Putamen (tissue), 1 donor: ENCODE data around the gene GSTM5.
A peak's percentile ranks its signal among the peaks of the same experiment; 100 is the strongest.
"Not testable (repeated sequence)": the region's sequence is repeated elsewhere in the genome, so short reads cannot be mapped to it uniquely, and the experiment has no call there.

Source experiments
- DNase-seq: peaks from one replicate; pipeline ENCODE4 v3.0.0-alpha.2; 2016; ENCODE audit warnings: low spot score

Gene GSTM5

DNA sequence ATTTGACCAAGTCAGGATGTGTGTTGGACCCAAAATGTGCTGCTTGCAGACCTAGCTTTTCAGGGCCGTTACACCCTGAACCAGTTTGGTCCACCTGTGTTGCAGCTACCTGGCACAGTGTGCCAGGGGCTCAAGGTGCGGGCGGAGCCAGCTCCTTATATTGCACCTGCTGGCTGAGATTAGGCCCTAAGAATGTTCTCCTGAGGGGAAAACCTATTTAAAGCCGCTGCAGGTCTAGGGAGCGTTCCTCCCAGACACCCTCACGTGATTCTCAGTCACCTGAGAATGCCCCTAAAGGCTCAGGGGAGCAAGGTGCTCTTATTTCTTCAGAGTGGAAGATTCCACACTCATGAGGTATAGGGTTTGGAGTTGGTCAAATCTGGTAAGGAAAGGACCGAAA is 16.8 kb downstream of the GSTM5 start:
- DNase-seq, result no peak

DNA sequence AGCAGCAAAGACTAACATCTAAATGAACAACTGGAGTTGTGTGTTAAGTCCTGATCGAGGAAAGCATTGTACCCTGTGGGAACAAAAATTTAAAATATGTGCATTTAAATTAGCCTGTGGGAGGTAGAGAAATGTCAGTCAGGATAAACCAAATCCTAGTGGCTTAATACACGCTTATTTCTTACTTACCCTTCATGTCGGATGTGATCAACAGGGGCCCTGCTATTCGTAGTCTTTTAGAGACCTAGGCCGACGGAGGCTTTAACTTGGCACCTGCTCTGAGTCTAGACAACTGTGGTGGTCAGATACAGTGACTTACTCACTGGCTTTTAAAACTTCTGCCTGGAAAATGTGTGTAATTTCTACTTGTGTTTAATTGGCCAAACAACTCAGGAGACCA is 18.6 kb downstream of the GSTM5 start:
- peak; percentile 43 for DNase-seq

DNA sequence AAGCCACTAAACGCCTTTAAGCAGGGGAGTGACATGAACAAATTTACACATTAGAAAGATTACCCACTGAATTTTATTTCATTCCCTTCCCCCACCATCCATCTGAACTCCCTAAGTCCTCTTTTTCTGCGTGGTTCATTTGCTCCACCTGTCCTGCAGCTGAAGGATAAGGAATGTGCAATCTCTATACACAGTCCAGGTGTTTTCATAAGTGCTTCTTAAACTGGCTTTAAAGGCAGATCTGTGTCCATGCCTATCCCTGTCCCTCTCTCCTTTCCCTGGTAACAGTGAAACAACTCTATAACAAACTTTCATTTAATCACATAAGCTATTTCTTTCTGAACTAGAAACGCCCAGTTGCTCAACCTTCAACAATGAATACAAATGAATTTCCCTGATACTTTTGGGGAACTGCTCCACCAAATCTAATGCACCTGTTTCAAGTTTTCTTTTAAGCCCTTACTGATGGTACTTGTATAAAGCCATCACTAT is 20.4 kb downstream of the GSTM5 start:
- no peak for DNase-seq

DNA sequence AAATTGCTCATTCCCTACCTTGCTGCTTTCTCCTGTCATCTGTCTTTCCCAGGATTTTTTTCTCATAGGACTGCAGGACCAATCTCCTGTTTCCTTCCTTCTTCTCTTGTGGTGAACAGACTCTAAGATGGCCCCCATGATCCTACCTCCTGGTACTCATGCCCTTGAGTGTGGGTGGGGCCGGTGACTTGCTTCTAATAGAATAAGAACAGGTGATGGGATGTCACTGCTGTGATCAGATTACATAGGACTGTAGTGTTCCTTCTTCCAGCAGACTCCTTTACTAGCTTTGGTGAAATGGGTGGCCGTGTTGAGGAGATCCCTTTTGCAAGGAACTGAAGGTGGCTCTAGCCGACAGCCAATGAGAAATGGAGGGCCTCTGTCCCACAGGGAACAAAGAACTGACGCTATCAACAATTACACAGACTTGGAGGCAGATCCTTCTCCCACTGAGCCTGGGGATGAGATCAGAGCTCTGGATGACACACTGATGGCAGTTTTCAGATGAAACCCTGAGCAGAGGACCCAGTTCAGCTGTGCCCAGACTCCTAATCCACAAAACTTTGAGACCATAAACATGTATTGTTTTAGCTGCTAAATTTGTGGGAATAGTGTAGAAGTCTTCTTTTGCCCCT is 21.3 kb downstream of the GSTM5 start:
- DNase-seq, result no peak

DNA sequence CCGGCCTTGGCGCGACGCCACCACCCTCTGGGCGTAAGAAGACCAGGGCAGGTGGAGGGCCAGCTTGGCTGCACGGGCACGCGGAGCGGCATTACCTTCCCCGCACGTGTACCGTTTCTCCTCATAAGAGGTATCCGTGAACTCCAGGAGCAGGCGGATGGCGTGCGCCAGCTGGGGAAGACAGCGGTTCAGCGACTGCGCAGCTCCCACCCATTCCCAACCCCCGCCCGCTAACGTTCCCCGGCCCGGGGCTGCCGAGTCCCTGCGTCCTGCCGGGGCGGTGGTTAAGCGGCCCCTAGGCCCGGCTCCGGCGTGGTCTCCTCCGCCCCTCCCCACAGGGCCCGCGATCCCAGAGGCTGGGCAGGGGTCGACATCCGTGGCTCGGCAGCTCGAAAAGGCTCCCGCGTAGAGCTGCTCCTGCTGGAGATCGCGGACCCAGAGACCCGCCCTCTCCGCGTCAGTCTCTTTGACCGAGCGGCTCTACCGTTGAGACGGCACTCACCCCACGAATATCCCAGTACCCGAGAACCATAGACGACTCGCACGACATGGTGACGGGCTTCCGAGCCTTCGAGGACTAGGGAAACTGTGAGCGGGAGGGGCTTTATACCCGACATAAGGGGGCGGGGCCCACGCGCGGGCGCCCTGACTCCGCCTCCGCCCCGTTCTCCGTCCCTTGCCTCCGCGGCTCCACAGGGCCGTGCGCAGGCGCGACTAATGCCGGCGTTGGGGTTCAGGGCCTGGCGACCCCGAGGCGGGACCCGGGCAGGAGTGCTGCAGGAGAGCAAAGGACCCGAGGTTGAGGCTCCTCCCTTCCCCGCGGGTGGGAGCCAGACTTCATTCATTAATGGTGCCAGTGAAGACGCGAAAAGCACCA is 27.9 kb downstream of the GSTM5 start:
- peak; percentile 72 for DNase-seq

DNA sequence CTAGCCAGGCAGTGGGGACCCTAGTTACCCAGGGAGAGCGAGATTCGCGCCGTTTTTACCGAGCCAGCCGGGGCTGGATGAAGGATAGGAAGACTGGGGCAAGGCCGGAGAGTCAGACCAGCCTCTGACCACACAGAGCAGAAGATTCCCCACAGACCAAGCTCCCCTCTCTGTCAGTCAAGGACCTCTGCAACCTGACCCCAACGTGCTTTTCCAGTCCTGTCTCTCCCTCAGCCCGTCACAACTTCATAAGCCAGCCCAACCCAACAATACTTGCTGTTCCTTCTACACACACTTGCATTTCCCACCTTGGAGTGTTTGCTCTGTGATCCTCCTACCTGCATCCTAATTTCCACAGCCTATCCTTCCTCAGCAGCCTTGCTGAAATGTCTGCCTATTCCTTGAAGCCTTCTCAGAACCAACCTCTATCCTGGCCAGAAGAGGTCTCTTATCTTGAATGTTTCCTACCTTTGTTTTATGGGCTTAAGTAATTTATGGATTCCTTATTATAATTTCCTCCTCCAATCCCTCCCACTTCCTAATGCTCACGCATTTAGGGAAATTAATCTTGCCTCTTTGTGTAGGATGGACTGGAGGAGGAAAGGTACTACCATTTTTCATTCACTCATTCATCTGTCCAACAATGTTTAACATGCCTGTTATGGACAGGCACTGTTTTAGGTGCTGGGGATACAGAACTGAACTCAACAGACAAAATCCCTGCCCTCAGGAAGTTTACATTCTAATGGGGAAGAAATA is 28.7 kb downstream of the GSTM5 start, which contains the start of gene GSTM3:
Gene GSTM3, minus strand, starts transcription at position 424 of the 759 bp plus-strand sequence. CDS start 751 bp downstream, outside the sequence.
- DNase-seq, result peak; percentile 20

DNA sequence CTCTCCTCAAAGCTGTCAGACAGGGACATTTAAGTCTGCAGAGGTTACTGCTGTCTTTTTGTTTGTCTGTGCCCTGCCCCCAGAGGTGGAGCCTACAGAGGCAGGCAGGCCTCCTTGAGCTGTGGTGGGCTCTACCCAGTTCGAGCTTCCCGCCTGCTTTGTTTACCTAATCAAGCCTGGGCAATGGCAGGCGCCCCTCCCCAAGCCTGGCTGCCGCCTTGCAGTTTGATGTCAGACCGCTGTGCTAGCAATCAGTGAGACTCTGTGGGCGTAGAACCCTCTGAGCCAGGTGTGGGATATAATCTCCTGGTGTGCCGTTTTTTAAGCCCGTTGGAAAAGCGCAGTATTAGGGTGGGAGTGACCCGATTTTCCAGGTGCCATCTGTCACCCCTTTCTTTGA is 36.3 kb downstream of the GSTM5 start:
- DNase-seq, result not testable (repeated sequence)

DNA sequence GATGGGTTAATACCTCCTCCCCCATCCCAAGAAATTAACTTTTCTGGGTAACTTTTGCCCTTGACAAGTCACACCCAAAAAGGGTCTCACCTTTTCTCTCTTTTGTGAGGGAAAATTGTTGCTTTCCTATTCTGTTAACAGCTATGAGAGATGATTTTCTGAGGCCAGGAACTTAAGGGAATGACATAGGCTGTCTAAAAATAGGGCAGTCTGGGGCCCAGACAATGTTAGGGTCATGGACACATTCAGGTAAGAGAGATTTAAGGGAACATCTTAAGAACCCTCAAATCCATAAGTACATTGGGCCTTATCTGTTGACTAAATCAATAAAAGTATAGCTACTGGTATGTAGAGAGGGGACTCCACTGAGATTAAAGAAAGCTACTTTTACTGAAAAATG is 37.2 kb downstream of the GSTM5 start:
- DNase-seq, result no peak

DNA sequence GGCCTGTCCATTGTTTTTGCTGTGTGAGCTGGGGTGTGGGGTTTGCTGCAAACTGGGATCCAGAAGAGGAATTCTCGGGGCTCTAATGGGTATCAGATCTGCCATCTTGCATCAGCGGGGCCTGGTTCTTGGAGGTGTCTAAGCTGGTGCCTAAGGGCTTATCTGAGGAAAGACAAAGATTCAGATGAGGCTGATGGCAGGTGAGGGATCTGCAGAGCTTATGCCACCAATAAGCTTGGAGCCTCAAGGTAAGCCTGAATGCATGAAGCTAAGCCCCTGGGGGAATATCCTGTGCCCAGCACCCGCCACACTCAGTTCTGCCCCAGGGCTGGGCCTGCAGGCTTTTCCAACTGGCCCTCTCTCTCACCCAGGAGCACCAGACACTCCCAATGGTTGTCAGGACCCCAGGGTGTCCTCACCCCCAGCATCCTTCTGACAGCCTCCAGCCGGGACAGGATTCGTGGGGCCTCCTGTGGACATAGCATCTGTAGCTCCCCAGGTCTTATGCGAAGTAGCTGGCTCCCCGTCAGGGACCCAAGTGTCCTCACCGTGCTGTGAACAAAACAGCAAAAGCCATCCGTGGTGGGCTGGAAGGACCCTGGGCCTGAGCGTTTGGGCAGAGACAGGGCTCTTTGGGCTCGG is 38.3 kb downstream of the GSTM5 start:
- DNase-seq, result no peak

DNA sequence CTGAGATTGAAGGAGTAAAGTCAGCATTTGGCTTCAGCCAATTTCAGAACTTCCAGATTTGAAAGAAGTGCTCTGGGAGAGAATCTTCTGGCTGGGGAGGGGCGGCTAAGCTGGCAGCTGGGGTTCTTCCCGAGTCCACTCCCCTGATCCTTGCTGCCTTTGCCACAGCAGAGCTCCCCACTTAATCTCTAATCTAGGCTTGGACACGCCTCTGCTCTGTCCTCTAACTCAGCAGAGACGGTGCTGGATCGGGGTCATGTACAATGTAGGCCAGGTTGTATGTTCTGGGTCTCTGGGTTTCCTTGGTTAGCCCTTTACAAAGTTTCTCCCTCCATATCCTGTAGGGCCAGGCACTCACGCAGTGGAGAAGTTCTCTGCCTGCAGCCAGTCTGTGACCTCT is 38.9 kb downstream of the GSTM5 start:
- DNase-seq, result no peak

DNA sequence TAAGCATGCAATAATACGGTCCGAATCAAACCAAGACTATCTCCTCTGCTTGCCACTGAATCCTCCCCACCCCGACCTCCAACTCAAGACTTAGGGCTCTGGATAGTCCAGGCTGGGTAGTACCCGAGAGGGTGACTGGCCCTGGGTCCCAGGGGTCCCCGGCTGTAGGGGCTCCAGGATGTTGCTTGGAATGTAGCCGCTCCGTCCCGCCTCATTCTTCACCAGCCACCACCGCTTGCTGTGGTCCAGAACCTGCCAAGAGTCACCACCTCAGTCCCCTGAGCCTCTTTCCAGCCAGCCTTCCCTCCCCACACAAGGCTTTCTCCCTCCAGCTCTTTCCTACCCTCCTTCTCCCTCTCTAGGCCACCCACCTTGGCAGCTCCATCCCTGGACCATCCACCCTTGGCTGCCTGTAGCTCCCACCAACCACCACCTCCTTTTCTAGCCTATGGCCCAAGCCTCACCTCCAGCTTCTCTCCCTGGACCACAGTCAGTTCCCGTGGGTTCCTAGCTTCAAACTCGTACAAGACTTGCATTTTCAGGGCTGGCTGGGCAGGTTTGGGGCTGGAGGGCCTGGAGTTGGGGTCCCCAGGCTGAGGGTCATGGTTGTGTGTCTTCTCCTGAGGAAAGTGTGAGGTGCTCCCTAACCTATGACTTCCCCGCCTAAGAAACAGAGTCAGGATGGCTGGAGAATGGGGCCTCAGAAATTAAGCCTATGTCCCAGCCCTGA is 39.6 kb downstream of the GSTM5 start:
- no peak for DNase-seq

DNA sequence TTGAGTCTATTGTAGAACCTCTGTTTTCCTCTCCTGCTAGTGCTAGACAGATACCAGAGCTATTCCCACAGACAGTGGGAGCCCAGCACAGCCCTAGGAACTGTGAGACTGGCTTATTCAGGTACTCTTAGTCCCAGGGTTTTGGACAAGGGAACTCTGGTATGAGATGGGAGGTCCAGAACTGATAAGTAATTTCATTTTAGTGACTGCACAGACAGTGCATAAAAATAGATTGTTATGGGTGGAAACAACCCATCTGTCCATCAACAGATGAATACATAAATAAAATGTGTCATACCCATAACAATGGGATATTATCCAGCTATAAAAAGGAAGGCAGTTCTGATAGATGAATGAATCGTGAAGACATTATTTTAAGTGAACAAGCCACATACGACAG is 42.7 kb downstream of the GSTM5 start:
- no peak for DNase-seq

DNA sequence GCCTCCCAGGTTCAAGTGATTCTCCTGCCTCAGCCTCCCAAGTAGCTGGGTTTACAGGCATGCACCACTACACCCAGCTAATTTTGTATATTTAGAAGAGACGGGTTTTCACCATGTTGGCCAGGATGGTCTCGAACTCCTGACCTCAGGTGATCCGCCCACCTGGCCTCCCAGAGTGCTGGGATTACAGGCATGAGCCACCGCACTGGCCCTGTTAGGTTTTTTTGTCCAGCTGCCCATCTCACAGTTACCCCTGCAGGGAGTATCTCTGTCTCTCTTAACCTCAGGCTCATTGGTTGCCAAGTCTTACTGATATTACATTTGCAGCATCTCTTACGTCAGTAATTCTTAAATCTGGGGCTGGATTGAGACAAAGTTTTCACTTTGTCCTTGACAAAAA is 44.3 kb downstream of the GSTM5 start:
- DNase-seq, result not testable (repeated sequence)

DNA sequence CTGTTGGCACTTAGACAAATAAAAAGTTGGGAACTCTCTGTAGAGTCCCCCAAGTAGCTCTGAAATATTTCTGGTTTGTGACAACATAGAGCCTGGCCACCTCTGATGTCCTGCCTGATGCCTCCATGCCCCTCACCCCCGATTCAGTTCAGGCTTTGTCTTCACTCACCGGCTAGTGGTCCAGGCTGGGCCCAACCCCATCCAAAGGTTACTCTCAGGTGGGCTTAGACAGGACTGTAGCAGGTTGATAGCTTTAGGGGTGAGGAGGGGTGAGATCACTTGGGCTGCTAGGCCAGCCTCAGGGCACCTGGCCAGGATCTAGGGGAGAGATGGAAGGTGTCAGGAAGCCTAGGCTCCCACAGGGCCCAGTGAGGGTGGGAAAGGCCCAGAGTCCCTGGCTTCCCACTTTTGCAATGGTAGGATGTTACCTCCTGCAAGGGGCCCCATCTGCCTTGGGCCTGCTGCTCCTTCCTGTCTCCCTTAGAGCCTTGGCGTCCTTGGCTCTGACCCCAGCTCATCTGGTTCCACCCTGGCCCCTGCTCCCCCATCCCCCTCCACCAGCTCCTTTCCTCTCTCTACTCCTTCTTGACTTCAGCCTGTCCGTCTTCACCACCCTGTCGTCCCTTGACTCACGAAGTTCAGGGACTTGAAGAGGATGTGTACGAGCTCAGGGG is 44.9 kb downstream of the GSTM5 start:
- no peak for DNase-seq

DNA sequence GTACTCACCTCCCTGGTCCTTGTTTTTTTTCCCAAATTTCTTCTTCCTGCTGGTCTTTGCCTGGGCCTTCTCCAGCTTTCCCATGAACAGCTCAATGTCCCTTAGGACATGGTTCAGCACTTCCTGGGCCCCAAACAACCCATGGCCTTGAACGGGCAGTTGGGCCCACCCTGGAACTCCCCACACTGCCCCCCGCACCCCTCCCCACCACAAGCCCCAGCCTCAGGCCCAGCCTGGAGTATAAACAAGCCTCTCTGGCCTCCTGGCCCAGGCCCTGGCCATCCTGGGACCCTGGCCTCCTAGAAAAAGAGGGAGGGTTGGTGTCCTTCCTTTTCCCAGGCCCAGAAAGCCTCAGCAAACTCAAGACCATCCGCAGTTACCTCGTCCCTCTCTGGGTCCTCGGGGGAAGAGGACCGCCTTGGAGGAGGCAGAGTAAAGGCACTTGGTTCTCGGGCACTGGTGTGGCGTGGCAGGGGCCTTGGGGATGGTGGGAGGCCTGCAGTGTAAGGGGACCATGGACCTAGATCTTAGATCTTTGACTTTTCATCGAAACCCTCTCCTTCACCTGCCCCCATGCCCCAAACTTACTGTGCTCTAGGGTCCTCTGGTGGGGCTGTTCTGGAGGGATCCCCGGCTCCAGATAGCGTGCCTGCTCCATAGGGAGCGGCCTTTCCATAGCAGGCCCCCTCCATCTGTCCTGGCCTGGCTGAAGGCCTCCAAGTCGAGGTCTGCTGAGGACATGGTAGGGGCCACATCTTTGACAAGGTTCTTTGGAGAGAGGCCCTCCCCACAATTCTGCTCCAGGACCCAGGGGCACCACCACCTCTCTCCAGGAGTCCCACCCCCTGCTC is 46.1 kb downstream of the GSTM5 start:
- DNase-seq, result no peak

DNA sequence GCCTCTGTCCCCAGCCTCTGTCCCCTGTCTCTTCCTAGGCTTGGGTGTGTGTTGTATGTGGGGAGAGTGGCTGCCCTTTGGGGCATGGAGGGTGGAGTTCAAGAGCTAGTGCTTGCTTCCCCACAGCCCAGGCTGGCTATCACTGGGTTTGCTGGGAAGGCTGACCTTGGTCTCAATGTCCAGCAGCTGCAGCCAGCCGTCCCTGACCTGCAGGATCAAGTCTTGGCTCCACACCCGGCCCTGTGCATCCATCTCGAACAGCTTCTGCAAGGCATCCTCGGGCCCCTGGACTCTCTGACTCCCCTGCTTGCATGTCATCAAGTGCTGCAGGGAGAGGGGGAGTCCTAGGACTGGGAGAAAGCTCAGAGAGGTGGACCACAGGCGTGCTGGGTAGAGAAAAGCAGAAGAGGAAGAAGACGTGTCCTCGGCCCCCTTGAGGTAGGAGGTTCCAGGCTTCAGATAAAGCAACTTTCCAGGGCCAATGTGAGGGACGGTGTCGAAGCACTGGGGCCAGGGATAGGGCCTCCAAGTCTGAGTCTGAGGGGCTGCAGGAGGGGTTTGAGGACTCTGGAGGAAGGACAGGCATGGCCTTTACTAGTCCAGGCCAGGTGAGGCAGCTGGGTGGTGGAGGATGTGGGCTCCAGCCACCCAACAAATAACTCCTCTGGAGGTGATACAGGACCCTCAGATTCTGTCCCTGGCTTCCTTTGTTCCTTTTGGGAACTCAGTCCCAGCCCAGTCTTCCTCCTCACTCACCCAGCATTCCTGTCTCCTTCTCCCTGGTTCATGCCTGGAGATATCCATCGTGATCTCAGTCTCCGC is 47.7 kb downstream of the GSTM5 start:
- DNase-seq, result no peak

DNA sequence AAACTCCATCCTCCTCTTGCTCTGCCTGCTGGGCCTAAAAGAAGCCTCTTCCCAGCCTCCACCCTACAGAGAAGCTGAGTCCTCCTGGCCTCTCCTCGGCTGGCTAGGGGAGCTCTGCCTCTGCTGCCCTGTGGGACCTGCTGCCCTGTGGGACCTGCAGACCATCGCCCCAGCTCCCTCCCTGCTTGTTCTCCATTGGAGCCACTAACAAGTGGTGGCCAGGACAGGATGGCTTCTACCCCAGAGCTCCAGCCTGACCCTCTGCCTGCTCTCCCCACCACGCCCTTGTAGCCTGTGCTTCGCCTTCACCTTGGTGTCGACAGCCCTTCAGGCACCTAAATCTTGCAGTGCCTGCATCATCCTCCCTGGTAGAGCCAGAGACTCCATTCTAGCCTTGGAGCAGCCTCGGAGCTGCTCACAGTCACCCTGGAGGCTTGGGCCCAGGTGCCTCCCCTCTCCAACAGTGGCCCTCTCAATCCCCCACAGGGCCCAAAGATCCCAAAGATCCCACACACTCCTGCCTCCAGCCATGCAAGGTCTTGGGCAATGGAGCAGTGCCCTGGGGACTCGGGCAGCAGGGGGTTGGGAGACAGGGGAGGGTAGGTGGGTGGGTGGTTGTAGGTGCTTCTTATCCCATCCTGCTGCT is 48.7 kb downstream of the GSTM5 start:
- DNase-seq, result no peak
